IMR-90 (cell line): ENCODE data around the gene PPP1R13B. TPM values are rescaled to one million over a fixed set of nuclear protein-coding genes. Genes with fewer than 3 reads are reported as not detected.
A peak's percentile ranks its signal among the peaks of the same experiment; 100 is the strongest.

Experiments used
- ATAC-seq: fragments of 200-7000 bp; cut with Tn5 transposase; 2 replicates; pipeline ENCODE4 v1.9.1; 2020; ENCODE audit warnings: low read depth, mild to moderate bottlenecking, moderate library complexity
- BruUV-seq: library from RNA; stranded (reverse); fragments of 400-500 nt; replicated peaks from 2 replicates; lab custom pipeline; 2021; lab: Mats Ljungman, UMichigan
- CTCF ChIA-PET: fragments of 300-600 bp; formaldehyde crosslinking; extraction: SDS; loops from one replicate; lab custom pipeline; 2021; ENCODE audit warnings: antibody characterized with exemption; lab: Yijun Ruan, JAX
- POLR2A ChIA-PET: fragments of 300-600 bp; sonication (Branson Sonifier 250); formaldehyde crosslinking; loops from one replicate; lab custom pipeline; 2022; ENCODE audit warnings: antibody characterized with exemption; ENCODE audit not compliant: unreplicated experiment; lab: Charles Lee
- DNase-seq: peaks from one replicate; pipeline ENCODE4 v3.0.0; 2013
- H2AFZ ChIP-seq: replicated peaks from 2 replicates; pipeline ENCODE3; 2013; ENCODE audit warnings: low read length, mild to moderate bottlenecking; ENCODE audit not compliant: poor library complexity
- H2AK5ac ChIP-seq: 2 replicates; pipeline ENCODE4 v1.6.1; 2013; ENCODE audit warnings: low read depth, low read length, inconsistent platforms
- H2AK9ac ChIP-seq: replicated peaks from 2 replicates; pipeline ENCODE3; 2013; ENCODE audit warnings: mild to moderate bottlenecking, low read depth, low read length, moderate library complexity; ENCODE audit not compliant: poor library complexity
- H2BK120ac ChIP-seq: 2 replicates; pipeline ENCODE4 v1.6.1; 2013; ENCODE audit warnings: low read depth, low read length, inconsistent platforms
- H2BK15ac ChIP-seq: 3 replicates; pipeline ENCODE4 v1.6.1; 2013; ENCODE audit warnings: low read depth, low read length, inconsistent platforms
- H2BK20ac ChIP-seq: 2 replicates; pipeline ENCODE4 v1.6.1; 2013; ENCODE audit warnings: low read depth, mild to moderate bottlenecking, inconsistent platforms, low read length, moderate library complexity
- H2BK5ac ChIP-seq: 2 replicates; pipeline ENCODE4 v1.6.1; 2013; ENCODE audit warnings: mild to moderate bottlenecking, low read depth, low read length, inconsistent platforms; ENCODE audit not compliant: poor library complexity, severe bottlenecking
- H3K14ac ChIP-seq: replicated peaks from 2 replicates; pipeline ENCODE4 v1.6.1; 2013; ENCODE audit warnings: low read depth, low read length, inconsistent platforms
- H3K18ac ChIP-seq: 2 replicates; pipeline ENCODE4 v1.6.1; 2013; ENCODE audit warnings: low read depth, low read length, control low read depth
- H3K23ac ChIP-seq: 2 replicates; pipeline ENCODE4 v1.6.1; 2013; ENCODE audit warnings: low read depth, low read length, inconsistent platforms
- H3K27ac ChIP-seq: 2 replicates; pipeline ENCODE4 v1.5.1; 2013; ENCODE audit warnings: mild to moderate bottlenecking, control low read depth, low read length; ENCODE audit not compliant: insufficient read depth
- H3K27me3 ChIP-seq: 2 replicates; pipeline ENCODE4 v1.6.1; 2013; ENCODE audit warnings: low read length; ENCODE audit not compliant: control insufficient read depth, insufficient read depth
- H3K36me3 ChIP-seq: 2 replicates; pipeline ENCODE4 v1.6.1; 2013; ENCODE audit warnings: low read length, mixed read lengths; ENCODE audit not compliant: control insufficient read depth, insufficient read depth
- H3K4ac ChIP-seq: 2 replicates; pipeline ENCODE4 v1.6.1; 2013; ENCODE audit warnings: low read depth, low read length, inconsistent platforms
- H3K4me1 ChIP-seq: 2 replicates; pipeline ENCODE4 v1.6.1; 2013; ENCODE audit warnings: low read length, mixed read lengths; ENCODE audit not compliant: control insufficient read depth, insufficient read depth
- H3K4me2 ChIP-seq: 2 replicates; pipeline ENCODE4 v1.6.1; 2013; ENCODE audit warnings: low read depth, mild to moderate bottlenecking, control low read depth, low read length, moderate library complexity
- H3K4me3 ChIP-seq: 2 replicates; pipeline ENCODE4 v1.5.1; 2013; ENCODE audit warnings: low read depth, mild to moderate bottlenecking, control low read depth, low read length, moderate library complexity; ENCODE audit not compliant: insufficient read depth
- H3K56ac ChIP-seq: 2 replicates; pipeline ENCODE4 v1.6.1; 2013; ENCODE audit warnings: low read length, inconsistent platforms; ENCODE audit not compliant: insufficient read depth; ENCODE audit errors: extremely low read depth
- H3K79me1 ChIP-seq, 2 experiments: 2 replicates each; pipeline ENCODE4 v1.6.1; 2013; ENCODE audit warnings: low read length in 2 of 2, inconsistent platforms in 1 of 2, low read depth in 1 of 2
- H3K9ac ChIP-seq: 2 replicates; pipeline ENCODE4 v1.6.1; 2013; ENCODE audit warnings: low read depth, low read length, control low read depth
- H3K9me1 ChIP-seq: 2 replicates; pipeline ENCODE4 v1.6.1; 2013; ENCODE audit warnings: low read length, inconsistent platforms; ENCODE audit not compliant: insufficient read depth
- H3K9me3 ChIP-seq: 2 replicates; pipeline ENCODE4 v1.6.1; 2013; ENCODE audit warnings: low read length; ENCODE audit not compliant: control insufficient read depth, insufficient read depth
- H4K20me1 ChIP-seq: 2 replicates; pipeline ENCODE4 v1.6.1; 2013; ENCODE audit warnings: low read length, inconsistent platforms; ENCODE audit not compliant: insufficient read depth
- H4K5ac ChIP-seq: 2 replicates; pipeline ENCODE4 v1.6.1; 2013; ENCODE audit warnings: mild to moderate bottlenecking, low read depth, low read length, control low read depth
- H4K8ac ChIP-seq, 2 experiments: 2 replicates each; pipeline ENCODE4 v1.6.1; 2013; ENCODE audit warnings: low read depth in 2 of 2, low read length in 2 of 2, control low read depth in 1 of 2, inconsistent platforms in 1 of 2
- H4K91ac ChIP-seq: 2 replicates; pipeline ENCODE4 v1.6.1; 2013; ENCODE audit warnings: low read depth, low read length, inconsistent platforms; ENCODE audit not compliant: insufficient read depth
- BHLHE40 ChIP-seq: fragments of 150-350 bp; IDR thresholded peaks from 2 replicates; pipeline ENCODE4 v1.6.1; 2016; ENCODE audit warnings: mild to moderate bottlenecking, low read depth, low read length
- ELK1 ChIP-seq: fragments of 150-350 bp; IDR thresholded peaks from 2 replicates; pipeline ENCODE4 v1.6.1; 2016; ENCODE audit warnings: low read depth, mild to moderate bottlenecking, low read length, moderate library complexity, borderline replicate concordance
- FOS ChIP-seq: fragments of 150-350 bp; IDR thresholded peaks from 2 replicates; pipeline ENCODE4 v1.6.1; 2016; ENCODE audit warnings: low read depth, low read length
- MXI1 ChIP-seq: IDR thresholded peaks from 2 replicates; pipeline ENCODE4 v1.6.1; 2012; ENCODE audit warnings: low read depth, mild to moderate bottlenecking, low read length, moderate library complexity, borderline replicate concordance
- USF2 ChIP-seq: fragments of 150-350 bp; IDR thresholded peaks from 2 replicates; pipeline ENCODE4 v1.6.1; 2017; ENCODE audit warnings: mild to moderate bottlenecking, antibody characterized with exemption, low read length, low read depth
- WGBS, 2 experiments: methylation state at CpG; one replicate each; pipeline versions ENCODE4 v1.1.5 to v1.1.7; 2013; ENCODE audit warnings: missing lambda C conversion rate in 2 of 2; ENCODE audit not compliant: insufficient read length in 1 of 2; ENCODE audit errors: extremely low coverage in 2 of 2; 5-methylcytosine and 5-hydroxymethylcytosine counted together
- dilution Hi-C: fragments of 300-500 bp; cut with HindIII; formaldehyde crosslinking; loops from one replicate; pipeline ENCODE4 v1.14.3; 2018; ENCODE audit warnings: low sequenced_read_pairs; ENCODE audit not compliant: unreplicated experiment
- in situ Hi-C: fragments of 300-500 bp; cut with MboI; formaldehyde crosslinking; loops from 3 replicates; pipeline ENCODE4 v1.14.3; 2019; ENCODE audit warnings: low sequenced_read_pairs, inconsistent platforms, mixed read lengths
- intact Hi-C: fragments of 100-400 bp; cut with micrococcal nuclease; formaldehyde crosslinking; loops from 2 replicates; pipeline ENCODE4 v1.10.0; 2022
- polyA plus RNA-seq, 3 experiments: library from polyadenylated mRNA; depleted of rRNA; stranded (reverse); fragments of >200 nt; gene quantifications; 2 replicates each; pipeline ENCODE4 v1.2.3, GENCODE V29; 2012; ENCODE audit warnings: low replicate concordance in 1 of 3
- total RNA-seq: library from RNA; depleted of rRNA; stranded (reverse); fragments of >200 nt; gene quantifications from 2 replicates; pipeline ENCODE4 v1.2.3, GENCODE V29; 2012

Gene PPP1R13B
- total and polyA plus RNA-seq, 2 of the 4 experiments (the other 2 are of a cell fraction), result 1.6 to 2.8 TPM

DNA sequence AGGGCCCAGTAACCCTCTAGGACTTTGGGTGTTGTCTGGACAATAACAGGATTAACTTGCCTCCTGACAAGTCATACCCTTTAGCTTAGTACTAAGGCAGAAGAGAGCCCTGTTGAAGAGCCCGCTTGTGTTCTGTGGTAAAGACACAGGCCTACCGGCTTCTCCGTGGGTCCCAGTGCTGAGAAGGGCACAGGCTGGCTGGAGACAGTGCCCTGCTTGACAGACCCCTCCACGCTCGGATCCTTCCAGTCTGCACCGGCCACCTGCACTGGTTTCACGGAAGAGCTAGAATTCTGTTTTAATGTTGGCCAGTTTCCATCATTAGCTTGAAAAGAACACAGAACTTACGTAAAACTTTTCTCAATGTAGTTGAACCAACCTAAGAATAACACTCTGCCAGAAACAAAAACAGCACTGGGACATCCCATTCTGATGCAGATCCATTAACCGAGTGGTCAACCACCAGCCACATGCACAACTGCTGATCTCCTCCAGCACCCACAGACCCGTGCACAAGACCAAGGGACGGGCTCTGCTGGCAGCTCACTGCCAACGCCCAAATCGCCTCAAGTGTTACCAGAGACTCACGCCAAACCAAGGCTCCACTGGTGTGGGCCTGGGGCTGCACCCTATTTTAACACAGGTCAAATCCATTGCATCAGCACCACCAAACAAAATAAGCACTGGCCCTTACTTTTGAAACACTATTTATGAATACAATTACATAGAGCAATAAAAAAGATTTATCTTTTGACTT, 104.7 kb downstream of the PPP1R13B start:
- Histone ChIP-seq H4K91ac (no peak overlapping the region), H3K14ac (no peak overlapping the region), H3K27ac (no peak overlapping the region), H3K9me3 (no peaks in the 10 kb centered on the region), H3K18ac (no peak overlapping the region), H3K36me3 (no peaks in the 10 kb centered on the region), H2AK5ac (no peak overlapping the region), H2AK9ac (no peak overlapping the region), H4K8ac (no peak overlapping the region), H3K4me2 (no peak overlapping the region), H3K79me1 (0 out of 4 replicates have a peak, but pooled peaks cover 0 to 2% of the 10 kb centered on the region in 2 experiments), H2BK5ac (no peak overlapping the region), H2BK120ac (no peak overlapping the region), H3K23ac (no peak overlapping the region), H3K4me1 (peaks cover 2% of the 10 kb centered on the region; the same call in 1 of the 2 replicates), H3K9me1 (peaks cover 7% of the 10 kb centered on the region; the same call in 1 of the 2 replicates), H4K20me1 (no peaks in the 10 kb centered on the region), H3K56ac (no peak overlapping the region), H3K27me3 (no peaks in the 10 kb centered on the region), H2BK20ac (no peak overlapping the region), H2AFZ (peak overlapping the region; percentile 43), H3K9ac (no peak overlapping the region), H3K4ac (no peak overlapping the region), H4K5ac (no peak overlapping the region), H3K4me3 (no peak overlapping the region), H2BK15ac (no peak overlapping the region)
- POLR2A ChIA-PET, result no interaction called here
- in situ Hi-C loops (no loop called here), intact Hi-C loops (no loop called here), dilution Hi-C loops (no loop called here)
- WGBS, 2 experiments, result 90% methylated on average over 2 of the region's 14 CpGs; no CpG with 5 or more reads in 1 of the 2 experiments
- TF ChIP-seq USF2, result no peak
- TF ChIP-seq FOS, result no peak
- TF ChIP-seq MXI1, result no peak
- no peak for TF ChIP-seq ELK1
- TF ChIP-seq BHLHE40, result no peak
- no peak for ATAC-seq
- no peak for DNase-seq
- CTCF ChIA-PET, result no interaction called here
- no TSS peak for BruUV-seq
